ENCODE data around the gene ADARB2.

The ADARB2 gene

DNA sequence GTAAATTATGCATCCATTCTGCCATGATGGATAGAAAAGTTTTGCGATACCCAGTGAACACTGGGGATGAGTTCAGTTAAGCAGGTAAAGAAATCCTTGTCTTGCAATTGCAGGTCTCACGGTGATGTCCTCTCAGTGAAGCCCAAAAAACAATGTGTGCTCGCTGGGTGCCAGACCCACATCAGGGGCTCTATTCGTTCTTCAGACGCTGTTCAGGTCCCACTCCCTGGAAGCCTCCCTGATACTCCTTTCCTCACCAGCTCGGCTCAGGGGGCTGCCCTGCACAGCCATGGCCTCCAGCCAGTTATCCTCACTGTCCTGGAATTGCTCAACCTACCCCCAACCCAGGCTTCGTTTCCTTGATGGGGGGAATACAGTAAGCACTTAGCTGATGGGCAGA is 323.5 kb downstream of the ADARB2 start:
- TF ChIP-seq, protein P1, sequence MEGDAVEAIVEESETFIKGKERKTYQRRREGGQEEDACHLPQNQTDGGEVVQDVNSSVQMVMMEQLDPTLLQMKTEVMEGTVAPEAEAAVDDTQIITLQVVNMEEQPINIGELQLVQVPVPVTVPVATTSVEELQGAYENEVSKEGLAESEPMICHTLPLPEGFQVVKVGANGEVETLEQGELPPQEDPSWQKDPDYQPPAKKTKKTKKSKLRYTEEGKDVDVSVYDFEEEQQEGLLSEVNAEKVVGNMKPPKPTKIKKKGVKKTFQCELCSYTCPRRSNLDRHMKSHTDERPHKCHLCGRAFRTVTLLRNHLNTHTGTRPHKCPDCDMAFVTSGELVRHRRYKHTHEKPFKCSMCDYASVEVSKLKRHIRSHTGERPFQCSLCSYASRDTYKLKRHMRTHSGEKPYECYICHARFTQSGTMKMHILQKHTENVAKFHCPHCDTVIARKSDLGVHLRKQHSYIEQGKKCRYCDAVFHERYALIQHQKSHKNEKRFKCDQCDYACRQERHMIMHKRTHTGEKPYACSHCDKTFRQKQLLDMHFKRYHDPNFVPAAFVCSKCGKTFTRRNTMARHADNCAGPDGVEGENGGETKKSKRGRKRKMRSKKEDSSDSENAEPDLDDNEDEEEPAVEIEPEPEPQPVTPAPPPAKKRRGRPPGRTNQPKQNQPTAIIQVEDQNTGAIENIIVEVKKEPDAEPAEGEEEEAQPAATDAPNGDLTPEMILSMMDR (IDR thresholded peaks at IDR 0.05; ENCODE audit: low read depth, low read length), result no peak
- no peak for DNase-seq (ENCODE audit: extremely low read depth, low read depth)

DNA sequence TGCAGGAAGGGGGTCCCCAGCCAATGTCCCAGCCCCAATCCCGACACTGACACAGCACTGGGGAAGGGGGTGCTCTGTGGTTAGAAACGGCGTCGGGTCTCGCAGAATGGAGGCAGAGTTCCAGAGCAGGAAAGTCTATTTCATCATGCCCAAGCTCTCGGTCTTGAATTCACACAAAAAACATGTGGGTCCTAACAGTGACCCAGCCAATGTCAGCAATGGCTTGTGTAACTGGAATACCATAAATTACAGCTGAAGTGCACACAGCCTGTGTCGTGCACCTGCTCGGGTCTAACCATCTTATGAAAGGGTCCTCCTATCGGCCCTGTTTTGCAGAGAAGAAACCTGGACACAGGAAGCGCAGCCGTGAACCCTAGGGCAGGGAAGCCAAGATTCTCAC is 324.1 kb downstream of the ADARB2 start:
- TF ChIP-seq, protein P1 (IDR thresholded peaks at IDR 0.05; ENCODE audit: low read depth, low read length), result no peak
- DNase-seq (ENCODE audit: extremely low read depth, low read depth), result no peak

DNA sequence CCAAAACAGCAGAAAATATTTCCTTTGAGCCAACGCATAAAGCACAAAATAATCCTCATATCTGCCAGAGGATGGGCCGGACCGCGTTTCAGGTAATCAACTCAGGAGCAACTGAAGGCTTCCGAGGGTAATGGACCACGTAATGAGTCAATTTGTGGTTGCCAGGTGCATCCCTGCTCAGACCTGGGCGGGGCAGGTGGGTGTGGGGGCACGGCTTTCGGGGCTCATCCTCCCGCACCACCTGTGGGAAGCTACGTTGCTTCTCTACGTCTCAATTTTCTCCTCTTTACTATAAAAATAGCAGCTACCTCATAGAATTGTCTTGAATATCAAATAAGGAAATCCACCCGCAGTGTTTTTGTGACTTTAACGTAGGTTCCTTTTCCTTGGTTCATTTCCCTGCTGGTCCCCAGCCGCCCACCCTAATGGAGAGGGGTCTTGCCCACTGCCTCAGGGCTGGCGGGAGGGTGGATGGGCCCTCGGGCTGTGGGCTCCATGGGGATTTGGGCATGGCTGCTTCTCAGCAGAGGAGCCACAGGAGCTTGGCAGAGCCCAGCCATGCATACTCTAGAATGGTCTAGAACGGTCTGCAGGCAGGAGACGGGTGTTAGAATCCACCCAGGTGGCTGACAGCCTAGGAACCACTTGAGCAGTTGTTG is 324.7 kb downstream of the ADARB2 start:
- TF ChIP-seq, protein P1 (IDR thresholded peaks at IDR 0.05; ENCODE audit: low read depth, low read length), result no peak
- no peak for DNase-seq (ENCODE audit: extremely low read depth, low read depth)

DNA sequence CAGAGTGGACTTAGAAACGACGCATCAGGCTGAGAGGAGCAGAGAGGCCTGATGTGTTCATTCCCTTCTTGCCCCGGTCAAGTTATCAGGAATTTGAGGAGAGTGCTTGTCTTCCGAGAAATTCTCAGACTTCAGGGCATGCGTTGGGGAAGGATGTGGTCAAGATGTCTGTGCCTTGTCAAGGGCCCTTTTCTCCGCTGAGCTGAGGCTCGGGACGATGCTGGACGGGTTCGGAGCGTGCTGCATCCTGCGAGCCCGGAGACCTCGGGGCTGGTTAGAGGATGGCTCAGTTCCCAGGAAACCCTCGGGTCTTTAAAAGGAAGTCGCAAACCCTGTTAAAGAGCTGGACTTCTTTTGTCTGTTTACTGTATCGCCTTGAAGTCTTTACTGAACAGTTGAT is 325.4 kb downstream of the ADARB2 start:
- TF ChIP-seq, protein P1 (IDR thresholded peaks at IDR 0.05; ENCODE audit: low read depth, low read length), result no peak
- no peak for DNase-seq (ENCODE audit: extremely low read depth, low read depth)

DNA sequence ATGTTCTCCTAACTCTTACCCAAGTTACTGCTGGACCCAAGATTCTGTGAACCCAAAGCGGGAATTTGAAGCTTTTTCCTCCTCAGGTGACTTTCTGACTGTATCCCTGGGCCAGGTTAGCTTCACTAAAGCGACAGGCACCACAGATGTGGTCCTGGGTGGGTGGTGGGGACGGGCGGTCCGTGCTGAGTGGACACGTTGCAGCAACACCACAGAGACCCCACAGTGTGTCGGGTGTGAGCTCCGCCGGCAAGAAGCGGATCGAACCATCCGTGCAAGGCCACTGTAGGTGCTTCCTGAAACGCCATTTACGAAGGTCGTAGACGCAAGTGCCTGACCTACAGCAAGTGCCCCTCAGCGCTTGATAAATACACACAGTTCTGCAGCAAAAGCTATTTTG is 325.9 kb downstream of the ADARB2 start:
- TF ChIP-seq, protein P1 (IDR thresholded peaks at IDR 0.05; ENCODE audit: low read depth, low read length), result no peak
- DNase-seq (ENCODE audit: extremely low read depth, low read depth), result no peak

DNA sequence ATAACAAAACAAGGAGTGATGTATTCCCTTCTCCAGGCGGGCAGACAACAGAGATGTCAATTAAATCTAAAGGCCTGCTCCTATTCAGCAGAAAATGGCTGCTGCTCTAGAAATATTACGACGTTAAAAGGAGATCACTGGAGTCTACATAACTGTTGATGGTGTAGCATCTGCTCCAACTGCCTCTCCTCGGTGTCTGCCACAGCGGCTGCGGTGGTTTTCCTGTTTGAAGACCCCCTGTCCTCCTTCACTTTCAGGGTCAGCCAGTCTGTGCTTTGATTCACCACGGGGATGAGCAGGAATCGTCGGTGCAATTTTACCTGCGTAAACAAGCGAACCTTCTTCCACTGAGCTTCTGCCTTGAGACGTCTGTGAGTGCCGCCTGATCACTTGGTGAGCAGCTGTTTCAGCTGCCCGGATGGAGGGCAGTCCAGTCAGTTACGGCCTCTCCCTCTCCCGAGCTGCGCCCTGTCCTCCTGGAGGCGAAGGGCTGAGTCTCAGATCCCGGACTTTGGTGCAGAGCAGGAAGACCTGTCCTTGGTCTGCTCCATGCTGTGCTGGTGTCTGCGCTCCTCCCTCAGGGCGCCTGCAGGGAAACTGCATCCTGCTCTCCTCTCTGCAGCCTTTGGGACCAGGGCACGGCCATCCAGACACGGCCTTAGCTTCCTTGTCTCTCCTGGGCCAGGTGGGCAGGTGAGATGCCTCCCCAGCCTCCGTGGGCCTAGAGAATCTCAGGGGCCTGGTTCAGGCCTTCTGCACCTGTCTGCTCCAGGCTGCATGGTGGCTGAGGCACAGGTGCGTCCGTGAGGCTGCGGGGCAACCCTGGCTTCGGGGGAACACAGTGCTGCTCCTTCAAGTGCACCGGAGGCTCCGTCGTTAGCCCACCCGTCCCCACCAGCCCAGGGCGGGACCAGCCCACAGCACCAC is 326.6 kb downstream of the ADARB2 start:
- TF ChIP-seq, protein P1 (IDR thresholded peaks at IDR 0.05; ENCODE audit: low read depth, low read length), result no peak
- no peak for DNase-seq (ENCODE audit: extremely low read depth, low read depth)

DNA sequence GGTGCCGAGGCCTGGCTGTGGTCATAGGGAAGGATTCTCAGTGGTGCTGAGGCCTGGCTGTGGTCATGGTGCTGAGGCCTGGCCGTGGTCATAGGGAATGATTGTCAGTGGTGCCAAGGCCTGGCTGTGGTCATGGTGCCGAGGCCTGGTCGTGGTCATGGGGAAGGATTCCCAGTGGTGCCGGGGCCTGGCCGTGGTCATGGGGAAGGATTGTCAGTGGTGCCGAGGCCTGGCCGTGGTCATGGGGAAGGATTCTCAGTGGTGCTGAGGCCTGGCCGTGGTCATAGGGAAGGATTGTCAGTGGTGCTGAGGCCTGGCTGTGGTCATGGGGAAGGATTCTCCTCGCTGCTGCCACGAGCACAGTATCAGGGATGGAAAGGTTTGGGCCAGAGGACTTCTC is 327.3 kb downstream of the ADARB2 start:
- TF ChIP-seq, protein P1 (IDR thresholded peaks at IDR 0.05; ENCODE audit: low read depth, low read length), result no peak

More for the DNA sequence above, 327.3 kb downstream of the ADARB2 start:
- DNase-seq (ENCODE audit: extremely low read depth, low read depth), result no peak
